Forelimb muscle (tissue), 1 donor: ENCODE data around the gene CD69. TPM values are rescaled to one million over a fixed set of nuclear protein-coding genes. Genes with fewer than 3 reads are reported as not detected.

Experiments used
- DNase-seq: peaks from one replicate; pipeline ENCODE4 v3.0.0-alpha.2; 2013; ENCODE audit warnings: low read depth
- polyA plus RNA-seq: library from polyadenylated mRNA; unstranded; fragments of 120-200 nt; gene quantifications from one replicate; pipeline ENCODE4 v1.2.1, GENCODE V29; 2013; ENCODE audit not compliant: insufficient read length

Gene CD69
- polyA plus RNA-seq, 1 donor: 0.61 TPM

DNA sequence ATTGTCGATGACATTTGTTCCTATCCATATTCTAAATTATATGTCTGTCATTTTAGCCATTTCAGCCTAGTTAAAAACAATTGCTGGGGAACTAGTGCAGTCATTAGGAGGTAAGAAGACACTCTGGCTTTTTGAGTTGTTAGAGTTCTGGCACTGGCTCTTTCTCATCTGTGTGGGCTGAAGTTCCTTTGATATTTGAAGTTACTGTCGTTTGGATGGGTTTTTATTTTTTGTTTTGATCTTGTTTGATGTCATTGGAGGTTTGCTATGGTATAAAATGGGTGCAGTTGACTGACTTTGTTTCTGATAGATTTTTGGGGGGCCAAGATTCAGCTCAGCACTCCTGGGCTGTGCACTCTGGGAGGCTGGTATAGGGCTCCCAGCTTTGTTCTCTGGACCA is 20.7 kb upstream of the CD69 start:
- DNase-seq: no peak

DNA sequence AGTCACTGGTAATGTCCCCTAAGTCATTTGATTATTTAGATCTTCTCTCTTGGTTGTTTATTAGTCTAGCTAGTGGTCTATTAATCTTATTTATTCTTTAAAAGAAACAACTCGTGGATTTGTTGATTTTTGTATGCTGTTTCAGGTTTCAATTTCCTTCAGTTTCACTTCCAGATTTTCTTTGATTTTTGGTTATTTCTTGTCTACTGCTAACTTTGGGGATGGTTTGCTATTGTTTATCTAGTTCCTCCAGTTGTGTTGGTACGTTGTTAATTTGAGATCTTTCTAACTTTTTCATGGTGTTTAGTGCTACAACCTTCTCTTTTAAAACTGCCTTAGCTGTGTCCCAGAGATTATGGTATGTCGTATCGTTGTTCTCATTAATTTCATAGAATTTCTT is 18.5 kb upstream of the CD69 start:
- no peak for DNase-seq

DNA sequence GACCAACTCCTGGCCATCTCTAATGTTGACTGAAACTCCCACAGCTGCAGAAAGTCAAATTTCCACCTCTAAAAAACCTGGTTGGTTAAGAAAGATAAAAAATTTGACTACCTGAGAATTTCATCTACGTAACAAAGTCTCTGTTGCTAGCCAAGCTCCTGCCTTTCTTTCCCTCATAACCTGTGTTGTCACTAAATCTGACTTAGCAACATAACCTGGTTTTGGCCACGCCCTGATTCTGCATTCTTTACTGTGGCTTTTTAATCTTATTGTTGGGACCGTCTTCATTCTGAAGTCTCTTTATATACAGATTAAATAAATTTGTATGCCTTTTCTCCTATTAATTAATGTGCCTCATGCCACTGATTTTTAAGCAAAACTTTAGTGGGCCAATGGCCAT is 16.1 kb upstream of the CD69 start:
- no peak for DNase-seq

DNA sequence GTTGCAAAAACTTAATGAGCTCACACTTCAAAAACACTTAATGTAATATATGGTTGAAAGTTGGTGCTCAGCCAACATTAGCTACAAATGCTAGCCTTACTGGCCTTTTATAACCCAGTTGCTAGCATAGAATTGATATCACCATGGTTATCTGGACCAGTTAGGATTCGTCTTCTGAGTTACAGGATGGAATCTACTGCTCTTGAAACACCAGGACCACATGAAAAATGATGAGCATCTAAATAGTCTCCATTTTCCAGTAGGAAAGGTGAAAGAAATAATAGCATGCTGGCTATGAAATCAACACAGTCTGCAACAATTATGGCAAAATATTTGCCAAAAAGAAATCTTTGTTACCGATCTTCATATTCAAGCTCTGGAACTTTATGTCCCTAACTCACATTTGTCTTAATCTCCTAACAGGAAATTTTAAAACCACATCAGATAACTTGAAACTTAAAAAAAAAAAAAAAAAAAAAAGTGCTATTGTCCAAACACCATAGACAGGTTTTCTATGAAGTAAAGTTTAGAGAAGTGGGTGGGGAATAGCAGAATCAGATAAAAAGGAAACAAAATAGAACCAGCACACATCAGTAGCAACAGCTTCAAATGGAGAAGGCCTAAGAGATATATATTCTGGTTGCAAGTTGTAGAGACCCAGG is 12.6 kb upstream of the CD69 start:
- no peak for DNase-seq

DNA sequence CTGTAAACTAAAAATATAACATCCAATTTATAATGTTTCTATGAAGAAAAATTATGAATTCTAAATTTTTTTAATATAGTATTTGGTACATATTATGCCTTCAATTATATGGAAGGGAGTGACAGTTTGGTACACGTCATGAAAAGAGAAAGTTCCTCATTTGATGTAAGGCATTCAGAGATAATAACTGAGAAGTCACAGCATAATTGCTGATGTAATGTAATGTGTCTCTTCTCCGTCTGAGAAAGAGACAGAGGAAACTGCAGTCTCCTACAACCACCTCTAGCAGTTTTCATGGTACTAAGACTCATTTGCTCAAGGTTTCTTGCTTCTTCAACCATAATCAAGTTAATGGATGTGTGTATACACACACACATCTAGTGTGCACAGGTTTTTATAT is 2.3 kb upstream of the CD69 start:
- no peak for DNase-seq

DNA sequence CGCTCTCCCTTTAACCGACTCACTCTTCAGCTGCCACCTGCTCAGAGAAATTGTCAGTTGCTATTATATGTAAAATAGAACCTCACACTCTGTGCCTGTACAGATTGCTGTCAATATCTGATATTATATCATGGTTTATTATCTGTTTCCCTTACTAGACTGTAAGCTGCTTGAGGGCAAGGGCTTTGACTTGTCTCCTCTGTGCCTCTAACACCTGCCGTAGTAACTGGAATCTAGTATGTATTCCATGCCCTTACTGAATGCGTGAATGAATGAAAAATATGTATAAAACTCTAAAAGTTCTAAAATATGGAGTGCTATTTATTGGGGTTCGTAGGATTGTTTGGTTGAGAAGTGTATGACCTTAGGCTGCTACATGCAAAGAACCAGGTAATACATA is 1.7 kb upstream of the CD69 start:
- DNase-seq: no peak

DNA sequence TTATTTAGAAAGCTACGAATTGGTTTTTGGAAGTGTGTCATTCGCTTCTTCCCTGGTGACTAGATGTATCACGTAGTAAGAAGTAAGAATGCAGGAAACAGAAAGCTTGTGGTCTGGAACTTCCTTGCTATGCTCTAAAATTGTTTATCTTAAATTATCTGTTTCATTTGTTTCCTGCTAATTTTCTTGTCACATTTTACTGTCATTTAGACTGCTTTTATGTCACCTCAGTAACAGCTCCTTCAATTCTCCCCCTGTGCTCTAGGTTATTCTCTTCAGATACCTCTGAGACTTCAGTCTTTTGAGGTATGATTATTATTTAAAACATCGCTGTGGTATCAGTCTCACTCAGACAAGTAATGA is 699 bp upstream of the CD69 start:
- DNase-seq: no peak

DNA sequence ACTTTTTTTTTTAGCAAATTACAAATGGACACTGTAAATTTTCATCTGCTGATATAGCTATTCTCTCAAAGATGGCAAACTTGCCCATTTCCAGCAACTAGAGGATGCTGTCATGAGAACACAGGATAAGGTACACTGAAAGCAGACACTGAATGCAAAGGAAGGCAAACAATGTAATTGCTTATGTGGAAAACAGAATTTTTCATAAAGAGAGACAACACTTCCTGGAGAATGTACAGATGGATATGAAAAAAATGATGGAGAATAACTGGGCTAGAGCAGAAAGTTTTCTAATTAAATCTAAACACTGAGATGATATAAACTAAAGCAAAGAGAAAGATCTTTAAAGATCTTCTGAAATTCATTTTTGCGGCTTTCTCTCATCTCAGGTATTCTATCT is 581 bp downstream of the CD69 start:
- DNase-seq: no peak

DNA sequence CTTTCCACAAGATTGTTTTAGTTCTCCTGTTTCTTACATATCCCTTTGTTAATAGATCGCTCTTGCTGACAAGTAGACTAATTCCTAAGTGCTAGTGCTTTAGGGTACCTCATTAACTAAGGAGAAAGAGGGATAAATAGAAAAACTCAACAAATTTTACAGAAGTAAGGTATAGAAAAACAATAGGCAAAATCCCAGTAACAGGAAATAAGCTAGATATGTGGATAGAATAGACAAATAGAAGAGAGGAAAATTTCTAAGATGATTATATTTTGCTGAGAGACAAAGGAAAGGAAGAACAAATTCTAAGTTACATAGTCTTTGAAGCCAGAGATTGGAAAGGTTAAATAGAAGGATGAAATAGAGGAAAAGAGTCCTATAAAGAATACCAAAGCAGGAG is 1.0 kb downstream of the CD69 start:
- DNase-seq: no peak

DNA sequence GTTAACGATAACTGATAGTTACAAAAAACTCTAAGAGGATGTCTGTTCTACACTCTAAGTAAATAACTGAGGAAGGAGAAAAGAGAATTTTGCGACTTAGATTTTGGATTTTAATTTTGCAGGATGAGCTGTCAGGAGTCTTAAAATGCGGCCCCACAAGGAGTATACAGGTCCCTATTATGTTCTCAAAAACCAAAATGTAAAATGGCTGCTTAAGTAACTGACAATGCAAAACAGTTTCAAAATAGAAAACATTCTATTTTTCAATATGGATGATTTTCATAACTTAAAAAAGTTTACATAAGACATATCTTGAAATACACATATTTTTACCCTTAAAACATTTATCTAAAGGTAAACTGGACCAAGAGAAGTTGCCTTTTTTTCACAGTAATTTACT is 2.6 kb downstream of the CD69 start:
- DNase-seq: no peak

DNA sequence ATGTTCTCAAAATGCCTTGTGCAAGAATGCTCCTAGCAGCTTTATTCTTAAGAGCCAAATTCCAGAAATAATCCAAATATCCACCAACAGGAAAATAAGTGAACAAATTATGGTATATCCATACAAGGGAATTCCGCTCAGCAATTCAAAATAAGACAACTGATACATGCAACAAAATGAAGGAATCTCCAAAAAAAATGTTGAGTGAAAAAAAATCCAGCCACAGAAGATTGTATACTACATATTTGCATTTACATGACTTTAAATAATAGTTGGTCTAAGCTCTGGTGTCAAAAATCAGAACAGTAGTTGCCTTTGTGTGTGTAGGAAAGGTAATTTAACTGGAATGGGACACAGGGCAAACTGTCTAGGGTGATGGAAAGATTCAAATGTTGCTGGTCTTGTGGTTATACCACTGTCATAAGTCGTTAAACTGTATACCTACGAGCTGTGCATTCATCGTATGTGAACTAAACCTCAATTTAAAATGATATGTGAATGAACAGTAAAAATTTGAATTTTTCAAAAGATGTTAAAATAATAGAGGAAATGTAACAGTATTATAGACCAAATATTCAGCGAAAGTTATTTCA is 3.2 kb downstream of the CD69 start:
- DNase-seq: no peak

DNA sequence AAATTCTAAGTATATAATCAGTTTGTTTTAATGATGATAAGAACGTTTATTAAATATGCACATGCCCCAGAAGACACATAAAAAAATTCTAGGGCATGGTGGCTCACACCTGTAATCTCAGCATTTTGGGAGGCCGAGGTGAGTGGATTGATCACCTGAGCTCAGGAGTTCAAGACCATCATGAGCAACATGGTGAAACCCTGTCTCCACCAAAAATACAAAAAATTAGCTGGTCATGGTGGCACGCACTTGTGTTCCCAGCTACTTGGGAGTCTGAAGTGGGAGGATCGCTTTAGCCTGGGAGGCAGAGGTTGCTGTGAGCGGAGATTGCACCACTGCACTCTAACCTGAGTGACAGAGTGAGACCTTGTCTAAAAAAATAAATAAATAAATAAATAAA is 4.0 kb downstream of the CD69 start:
- no peak for DNase-seq

DNA sequence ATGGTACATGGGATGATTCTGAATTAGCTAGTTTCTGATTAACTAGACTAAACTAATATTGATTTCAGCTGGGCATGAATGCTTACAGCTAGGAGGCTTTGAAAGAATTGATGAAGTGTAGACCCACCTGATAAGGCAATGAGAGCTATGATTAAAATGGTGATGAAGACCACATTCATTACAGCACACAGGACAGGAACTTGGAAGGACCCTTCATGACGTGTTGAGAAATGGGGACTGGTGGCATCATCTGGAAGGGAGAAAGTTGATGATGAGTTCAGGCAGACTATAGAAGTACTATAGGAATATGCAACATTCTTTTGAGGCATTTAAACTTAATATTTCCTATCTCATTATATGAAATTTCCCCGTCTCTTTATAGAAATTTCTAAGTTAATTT is 4.5 kb downstream of the CD69 start:
- DNase-seq: no peak

DNA sequence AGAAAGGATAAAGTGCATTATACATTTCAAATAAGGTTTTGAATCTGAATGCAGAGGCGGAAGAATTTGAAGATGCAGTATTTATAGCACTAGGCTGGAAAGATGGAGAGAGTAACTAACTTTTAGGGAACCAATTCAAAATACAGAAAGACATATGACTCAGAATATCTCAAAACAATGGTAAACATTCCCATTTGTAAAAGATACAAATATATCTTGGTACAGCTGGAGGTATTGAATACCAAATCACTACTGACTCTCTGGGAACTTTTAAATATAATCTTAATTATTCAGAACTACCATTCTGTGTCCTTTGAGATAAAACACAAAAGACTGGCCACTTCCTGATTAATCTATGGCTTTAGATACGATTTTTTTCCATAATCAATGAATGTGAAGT is 5.1 kb downstream of the CD69 start:
- DNase-seq: no peak

DNA sequence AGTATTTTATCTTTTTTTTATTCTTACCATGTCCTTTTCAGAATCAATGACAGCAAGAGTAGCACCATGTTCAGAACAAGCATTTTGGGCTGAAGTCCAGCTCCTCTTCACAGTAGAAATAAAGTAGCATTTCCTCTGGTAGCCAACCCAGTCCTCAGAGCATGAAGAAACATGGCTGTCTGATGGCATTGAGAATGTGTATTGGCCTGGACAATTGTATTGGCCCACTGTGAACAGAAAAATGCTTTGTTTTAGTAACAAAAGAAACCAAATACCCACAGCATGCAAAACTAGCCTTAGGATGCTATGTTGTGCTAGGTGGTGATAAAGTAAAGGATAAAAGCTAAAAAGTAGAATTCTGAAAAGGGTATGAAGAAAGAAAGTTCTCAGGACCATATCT is 5.7 kb downstream of the CD69 start:
- DNase-seq: no peak

DNA sequence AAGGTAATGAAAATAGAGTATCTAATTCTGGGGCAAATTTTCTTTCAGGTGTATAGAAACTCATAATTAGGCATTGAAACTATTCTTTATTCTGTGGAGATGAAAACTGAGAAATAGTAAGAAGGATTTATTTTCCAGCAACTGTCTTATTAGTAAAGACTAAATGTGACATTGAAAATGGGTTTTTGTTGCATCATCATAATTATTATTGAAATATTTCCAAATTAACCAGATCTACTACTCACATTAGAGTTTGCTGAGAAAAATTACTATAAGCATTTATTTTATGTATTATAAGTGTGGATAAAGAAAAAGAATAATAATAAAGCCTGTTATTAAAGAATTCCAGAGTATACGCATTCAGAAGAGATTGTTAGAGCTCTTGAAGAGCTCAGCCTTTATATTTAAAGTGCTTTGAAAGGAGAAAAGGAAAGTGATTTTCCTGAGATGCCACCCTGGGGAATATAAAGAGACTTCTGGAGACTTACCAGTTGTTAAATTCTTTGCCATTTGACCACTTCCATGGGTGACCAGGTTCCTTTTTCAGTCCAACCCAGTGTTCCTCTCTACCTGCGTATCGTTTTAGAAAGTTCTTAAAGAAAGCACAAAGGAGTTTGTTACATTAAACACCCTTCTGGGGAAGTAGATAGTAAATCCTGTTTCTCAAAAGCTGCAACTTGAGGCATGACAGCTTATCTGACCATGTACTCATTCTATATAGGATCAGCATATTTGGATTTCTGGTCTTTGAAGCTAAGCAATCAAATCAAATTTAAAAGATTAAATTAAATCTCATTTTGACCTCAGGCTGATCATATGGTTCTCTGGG is 6.4 kb downstream of the CD69 start:
- no peak for DNase-seq

DNA sequence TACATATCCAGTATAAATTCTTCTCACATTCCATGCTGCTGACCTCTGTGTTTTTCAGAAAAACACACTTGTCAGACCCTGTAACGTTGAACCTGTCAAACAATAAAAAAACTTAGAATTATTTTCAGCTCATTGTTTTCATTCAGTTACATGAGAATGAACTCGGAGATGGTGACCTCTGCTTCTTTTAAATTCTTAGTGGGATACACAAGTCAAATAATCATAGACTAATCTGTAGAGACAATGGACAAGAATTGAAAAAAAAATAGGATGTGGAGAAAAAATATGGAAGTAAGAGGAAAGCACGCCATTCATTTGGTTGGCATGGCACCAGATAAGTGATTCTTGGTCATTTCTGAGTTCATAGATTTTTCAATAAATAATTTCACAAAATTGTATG is 7.2 kb downstream of the CD69 start:
- DNase-seq: no peak

DNA sequence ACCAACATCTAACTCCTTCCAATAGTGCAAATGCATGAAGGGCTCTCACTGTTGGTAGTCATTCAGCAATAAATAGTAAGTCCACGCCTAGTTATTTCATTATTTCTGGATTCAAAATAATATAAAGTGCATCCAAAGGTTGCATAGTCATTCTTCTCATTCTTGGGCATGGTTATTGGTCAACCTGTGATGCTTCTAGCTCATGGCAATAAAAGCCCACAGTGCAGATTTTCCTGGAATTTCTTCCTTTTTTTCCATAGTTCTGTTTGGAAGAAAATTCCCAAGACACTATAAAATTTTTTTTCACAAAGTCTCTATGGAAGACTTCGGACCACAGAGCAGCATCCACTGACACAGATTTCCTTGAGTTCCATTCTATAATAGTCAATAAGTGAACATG is 7.6 kb downstream of the CD69 start:
- no peak for DNase-seq

DNA sequence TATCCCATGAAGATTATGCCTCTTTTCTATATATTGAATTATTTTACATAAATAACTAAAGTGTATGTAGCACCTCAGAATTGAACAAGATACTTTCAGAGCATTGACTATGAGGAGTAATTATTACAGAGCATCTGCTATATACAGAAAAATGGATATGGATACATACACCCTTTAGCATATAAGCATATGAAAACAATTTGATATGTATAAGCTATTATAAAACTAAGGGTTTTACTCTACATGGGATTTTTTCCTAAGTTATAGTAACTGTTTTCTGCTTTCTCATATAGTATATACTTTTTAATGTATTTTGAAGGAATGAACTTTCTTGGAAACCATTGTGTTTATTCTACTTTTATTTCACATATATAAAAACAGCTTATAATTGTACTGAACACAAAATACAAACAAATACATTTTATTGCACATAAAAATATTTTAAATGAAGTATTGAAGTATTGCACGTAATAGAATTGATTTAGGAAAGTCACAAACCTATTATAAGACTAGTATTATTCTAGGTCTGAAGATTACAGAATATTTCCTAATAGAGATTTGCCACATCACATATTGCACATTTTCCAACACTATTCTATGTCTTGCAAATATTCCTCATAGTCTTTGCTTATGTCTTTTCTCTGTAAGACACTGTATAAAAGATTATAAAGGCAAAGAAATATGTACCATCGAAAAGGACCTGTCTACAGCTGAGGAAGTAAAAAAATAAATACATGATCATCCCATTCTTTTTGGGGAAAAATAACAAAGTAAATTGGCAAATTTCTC is 8.4 kb downstream of the CD69 start:
- DNase-seq: no peak

DNA sequence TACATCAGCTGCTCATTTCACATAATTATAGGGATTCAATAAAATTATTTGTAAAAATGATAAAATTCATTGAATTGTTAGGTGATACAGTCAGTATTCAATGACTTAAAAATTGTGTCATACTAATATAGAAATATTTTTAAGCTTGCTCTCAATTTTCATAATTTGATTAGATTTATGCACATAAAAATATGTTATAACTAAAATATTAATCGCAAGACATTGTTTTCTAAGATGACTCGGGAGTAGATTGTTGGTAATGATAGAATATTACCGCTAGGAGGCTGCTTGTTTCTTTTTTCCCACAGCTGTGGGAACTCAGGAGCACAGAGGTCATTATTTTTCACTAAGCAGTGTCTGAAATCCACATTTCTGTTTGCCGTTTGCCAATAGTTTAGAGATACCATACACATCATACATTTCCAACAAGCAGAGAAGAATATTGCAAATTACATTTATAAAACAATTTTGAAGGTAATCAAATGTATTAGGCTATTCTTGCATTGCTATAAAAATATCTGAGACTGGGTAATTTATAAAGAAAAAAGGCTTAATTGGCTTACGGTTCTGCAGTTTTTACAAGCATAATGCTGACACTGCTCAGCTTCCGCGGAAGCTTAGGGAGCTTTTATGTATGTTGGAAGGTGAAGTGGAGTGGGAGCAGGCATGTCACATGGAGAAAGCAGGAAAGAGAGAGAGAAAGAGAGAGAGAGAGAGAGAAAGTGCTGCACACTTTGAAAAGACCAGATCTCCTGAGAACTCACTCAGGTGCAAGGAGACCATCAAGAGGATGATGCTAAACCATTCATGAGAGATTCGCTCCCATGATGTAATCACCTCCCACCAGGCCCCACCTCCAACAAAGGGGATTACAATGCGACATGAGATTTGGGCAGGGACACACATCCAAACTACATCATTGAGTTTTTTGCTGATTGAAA is 9.2 kb downstream of the CD69 start:
- no peak for DNase-seq
